Fibroblast of skin of right quadriceps (primary cell): ENCODE measurements around the gene TTC34.

Experiments used
- DNase-seq: peaks from one replicate; pipeline ENCODE4 v3.0.0-alpha.2; 2013

TTC34 gene

DNA sequence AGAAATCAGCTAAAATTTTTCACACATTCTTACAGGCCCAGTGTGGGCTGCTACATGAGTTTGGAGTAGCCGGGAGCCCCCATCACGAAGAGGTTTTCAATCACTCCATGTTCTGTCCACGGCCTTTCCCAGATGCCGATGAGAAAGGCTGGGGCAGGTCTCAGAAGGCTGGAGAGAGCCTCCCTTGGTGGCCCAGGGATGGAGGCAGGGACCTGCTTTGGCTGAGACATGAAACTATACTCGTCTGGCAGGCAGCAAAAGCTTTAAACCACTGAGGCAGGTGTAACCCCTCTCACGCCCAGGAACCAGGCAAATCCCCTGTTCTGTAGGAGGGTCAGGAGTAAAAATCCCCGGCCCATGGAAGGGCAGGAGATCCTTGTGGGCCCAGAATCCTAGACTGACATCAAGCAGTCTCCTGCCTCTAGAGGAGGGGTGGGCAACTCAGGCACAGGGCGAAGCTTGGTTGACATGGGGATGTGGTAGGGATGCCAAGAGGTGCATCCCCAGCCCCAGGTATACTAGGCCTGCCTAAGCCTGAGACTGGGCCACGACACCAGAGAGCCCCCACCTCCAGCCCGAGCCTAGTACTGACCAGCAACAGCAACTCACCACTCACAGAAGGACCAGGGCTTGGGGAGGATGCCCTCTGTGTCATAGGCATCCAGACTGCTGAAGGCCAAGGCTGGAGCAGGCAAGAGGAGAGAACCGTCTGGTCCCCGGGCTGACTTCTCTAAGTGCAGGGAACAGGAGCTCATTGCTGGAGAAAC lies 177.7 kb downstream of the TTC34 start:
- DNase-seq = no peak

DNA sequence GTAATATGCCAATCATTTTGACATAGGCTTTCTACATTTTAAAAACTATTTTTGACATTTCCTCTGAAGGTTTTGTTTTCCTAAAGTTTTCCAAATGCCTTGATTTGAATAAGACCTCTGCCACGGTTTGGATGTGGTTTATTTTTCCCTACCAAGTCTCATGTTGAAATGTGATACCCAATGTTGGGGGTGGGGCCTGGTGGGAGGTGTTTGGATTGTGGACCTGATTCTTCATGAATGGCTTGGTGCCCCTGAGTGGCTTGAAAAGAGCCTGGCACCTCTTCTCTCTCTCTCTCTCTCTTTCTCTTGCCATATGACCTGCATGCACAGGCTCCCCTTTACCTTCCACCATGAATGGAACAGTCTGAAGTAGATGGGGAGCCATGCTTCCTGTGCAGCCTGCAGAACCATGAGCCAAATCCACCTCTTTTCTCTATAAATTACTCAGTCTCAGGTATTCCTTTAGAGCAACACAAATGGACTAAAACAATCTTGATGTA lies 183.5 kb downstream of the TTC34 start:
- DNase-seq = no peak

DNA sequence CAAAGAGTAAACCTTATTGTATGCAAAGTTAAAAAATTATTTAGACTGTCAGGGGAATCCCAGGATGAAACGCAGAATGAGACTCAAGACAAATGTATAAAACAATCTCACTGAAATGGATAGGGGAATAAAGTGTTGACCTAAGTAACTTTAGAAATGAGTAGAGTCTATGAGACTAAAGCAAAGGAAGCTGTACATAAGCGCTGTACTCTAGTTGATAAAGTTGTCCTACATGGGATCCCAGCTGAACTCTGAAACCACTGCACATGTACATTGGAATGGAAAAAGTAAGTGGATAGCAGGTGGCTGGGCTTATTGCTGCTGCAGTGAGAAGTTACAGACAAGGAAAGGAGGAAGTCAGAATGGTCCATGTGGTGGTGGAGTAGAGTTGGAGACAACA lies 187.3 kb downstream of the TTC34 start:
- DNase-seq = no peak

DNA sequence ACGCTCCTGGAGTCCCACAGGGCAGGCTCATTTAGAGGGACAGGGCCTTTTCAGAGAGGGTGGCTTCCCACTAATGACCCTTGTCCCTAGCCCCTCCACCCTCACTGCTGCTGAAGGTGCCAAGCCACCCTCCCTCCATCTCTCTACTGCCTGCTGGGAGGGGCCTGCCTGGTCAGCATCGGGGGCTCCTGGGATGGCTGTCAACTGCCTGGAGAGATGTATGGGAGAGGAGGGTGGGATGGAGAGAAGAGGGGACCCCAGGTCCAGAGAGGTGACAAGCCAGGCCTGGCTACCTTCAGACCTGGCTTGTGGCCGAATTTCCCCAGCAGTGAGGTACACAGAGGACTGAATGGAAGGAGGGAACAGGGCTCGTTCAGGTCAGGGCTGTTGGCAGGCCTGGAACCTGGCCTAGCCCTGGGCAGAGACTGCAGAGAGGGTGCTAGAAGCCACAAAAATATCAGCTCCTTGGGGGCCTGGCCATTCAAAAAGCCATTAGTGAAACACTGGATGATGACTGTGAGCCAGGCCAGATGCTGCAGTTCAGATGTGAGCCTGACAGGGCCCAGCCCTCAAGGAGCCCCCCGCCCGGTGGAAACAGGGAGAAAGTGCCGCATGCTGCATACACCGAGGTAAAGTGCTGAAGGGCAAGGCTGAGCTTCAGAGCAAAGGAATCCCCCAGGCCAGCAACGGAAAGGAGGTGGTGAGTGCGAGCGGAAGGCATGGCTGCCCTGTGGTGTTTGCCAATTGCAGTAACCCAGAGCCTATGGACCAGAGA lies 188.7 kb downstream of the TTC34 start:
- no peak for DNase-seq

DNA sequence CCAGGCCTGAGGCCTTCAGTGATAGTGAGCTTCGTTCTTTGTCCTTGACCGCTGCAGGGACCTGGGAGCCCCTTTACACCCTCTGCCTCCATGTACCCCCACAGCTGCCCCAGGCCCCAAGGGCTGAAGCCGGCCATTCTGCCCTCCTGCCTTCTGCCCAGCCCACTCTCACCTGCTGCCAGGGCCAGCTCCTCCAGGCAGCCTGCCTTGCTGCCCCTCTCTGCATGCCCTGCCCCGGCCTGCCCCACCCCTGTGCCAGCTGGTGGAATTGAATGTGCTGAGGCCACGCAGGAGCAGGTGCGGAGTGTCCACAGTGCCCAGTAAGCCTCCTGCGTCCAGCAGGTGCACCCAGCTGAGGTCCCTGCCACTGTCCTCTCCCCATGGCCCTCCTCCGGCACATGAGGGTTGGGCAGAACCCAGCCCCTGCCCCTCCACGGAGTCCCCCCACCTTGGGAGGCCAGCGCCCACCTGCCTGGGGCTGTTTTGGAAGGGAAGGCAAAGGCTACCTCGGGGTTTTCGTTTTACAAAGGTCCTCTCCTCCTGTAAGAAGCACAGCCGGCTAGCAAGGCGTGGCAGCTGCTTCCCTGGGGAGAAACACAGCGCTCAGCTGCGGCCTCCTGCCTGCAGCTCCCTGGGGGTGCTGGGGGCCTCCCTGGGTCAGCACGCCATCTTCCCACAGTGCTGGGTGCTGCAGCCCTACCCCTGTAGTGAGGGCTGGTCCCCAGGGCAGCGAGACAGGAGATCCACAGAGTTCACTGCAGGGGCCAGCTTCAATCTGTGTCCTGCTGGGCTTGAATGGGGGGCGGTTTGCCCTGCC lies 189.7 kb downstream of the TTC34 start:
- no peak for DNase-seq

DNA sequence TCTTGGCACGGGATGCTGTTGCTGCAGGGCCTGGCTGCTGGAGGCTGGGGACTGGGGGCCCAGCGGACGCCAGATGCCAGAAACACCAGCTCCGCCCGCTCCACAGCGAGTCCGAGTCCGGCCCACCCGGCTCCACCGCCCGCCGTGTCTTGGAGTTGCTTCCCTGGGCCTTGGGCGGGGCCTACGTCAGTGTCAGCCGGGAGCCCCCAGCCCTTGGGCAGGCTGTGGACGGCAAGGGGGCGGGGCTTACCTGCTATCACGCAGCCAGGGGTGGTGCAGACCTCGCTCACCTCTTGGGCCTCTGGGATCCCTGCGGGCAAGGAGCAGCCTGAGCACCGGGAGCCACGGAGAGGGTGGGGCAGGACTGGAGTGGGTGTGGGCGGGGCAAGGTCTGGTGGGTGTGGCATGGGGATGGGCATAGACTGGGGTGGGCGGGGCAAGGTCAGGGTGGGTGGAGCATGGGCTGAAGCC lies 190.4 kb downstream of the TTC34 start:
- no peak for DNase-seq

DNA sequence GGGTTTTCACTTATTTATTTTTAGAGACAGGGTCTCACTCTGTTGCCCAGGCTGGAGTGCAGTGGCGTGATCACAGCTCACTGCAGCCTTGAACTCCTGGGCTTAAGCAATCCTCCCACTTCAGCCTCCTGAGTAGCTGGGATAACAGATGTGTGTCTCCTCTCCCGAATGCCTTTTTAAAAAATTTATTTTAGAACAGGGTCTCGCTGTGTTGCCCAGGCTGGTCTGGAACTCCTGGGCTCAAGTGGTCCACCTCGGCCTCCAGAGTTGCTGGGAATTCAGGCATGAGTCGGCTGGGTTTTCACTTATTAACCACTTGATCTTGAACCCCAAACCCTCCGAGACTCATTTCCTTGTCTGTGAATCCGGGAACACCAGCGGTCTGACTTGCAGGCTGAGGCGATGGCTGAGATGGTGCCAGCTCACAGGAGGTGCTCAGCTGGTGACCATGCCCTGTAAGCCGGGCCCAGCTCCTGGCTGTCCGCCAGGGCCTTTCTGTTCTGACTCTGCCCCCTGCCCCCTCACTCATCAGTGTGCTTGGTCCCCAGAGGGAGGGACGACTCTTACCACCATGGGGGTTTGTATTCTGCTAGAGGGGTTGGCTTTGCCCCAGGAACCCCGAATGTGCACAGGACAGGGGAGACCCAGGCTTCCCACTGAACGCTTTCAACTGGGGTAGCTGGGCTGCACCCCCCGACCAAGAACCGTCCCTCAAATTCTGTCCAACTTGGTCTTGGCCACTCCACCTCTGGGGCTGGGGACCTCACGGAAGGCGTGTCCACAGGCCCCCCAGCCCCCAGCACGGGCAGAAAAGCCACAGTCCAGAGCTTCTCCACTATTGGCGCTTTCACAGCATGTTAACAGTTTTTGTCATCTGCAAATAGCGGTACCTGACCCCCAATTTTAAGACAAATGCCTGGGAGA lies 191.2 kb downstream of the TTC34 start:
- DNase-seq = no peak

DNA sequence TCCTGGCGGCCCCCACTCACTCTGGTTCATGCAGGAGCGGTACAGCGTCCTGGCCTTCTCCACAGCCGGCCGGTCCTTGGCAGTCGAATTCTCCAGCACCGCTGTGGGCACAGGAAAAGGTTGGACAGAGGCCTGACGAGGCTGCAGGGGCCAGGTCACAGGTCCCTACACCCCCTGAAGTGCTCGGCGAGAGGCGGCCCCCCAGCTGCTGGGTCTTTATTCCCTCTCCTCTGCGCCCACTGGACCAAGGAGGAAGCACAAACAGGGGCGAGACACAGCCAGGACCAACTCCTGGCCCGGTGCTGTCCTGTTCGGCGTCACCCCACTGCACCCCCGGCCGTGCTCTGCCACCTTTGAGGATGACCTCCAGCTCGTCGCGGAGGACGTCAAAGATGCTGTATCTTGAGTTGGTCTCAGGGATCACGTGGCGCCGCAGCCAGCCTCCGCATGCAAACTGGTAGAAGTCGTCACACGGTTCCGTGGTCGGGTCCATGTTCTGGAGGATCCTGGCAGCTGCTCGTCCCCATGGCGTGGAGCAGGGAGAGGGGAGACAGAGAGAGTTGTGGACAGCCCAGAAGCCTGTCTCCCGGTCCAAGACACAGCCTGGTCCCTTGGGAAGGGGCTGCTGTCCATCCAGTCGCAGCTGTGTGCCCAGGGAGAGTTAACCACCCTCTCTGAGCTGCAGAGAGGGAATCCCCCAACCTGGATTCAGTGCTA lies 192.0 kb downstream of the TTC34 start:
- DNase-seq = no peak

DNA sequence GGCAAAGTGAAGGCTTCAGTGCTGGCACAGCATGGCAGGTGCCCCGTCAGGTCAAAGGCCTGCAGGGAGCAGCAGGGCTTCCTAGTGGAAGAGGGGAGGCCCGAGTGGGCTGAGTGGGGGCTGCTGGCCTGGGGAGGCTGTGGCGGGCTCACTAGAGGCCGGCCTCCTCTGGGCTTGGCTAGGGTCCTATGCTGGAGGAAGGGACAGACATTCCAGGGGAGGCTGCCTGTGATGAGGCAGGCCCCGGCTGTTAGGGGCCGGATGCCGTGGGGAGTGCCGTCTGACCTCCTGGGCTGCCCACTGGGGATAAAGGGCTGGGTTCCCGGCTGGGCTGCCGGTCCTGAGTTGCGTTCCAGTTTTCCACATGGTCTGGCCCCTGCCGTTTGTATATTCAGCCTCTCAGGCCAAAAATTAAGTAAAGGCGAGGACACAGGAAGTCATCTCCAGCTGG lies 193.8 kb downstream of the TTC34 start:
- no peak for DNase-seq

DNA sequence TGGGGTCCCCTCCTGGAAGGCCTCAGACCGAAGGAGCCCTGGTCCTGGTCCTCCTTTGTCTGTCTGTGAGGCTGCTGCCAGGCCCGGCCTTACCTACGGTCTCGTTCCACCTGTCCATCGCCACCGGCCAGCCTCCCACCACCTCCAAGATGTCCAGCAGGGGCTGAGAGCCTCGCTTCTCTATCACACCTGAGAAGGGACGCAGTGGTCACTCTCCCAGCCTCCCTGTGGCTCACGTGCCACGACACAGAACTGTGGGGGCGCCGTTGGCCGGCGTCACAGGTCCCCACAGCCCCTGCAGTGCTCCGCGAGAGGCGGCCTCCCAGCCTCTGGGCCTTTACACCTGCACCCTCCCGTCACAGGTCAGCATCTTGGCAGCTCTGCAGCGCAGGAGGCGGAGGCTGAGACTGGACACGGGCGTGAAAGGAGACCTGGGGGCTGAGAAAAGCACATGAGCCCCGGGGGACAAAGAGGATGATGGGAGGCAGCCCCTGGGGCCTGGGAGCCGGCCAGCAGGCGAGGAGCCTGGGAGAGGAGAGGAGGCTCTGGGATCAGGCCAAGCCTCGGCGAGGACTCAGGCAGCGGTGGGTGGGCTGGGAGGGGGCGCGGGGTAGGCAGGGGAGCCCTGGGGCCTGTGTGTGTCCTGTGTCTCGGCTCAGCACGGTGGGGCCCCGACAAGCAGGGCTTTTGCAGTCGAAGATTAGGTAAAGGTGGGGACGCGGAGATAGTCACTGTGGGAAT lies 194.4 kb downstream of the TTC34 start:
- no peak for DNase-seq

DNA sequence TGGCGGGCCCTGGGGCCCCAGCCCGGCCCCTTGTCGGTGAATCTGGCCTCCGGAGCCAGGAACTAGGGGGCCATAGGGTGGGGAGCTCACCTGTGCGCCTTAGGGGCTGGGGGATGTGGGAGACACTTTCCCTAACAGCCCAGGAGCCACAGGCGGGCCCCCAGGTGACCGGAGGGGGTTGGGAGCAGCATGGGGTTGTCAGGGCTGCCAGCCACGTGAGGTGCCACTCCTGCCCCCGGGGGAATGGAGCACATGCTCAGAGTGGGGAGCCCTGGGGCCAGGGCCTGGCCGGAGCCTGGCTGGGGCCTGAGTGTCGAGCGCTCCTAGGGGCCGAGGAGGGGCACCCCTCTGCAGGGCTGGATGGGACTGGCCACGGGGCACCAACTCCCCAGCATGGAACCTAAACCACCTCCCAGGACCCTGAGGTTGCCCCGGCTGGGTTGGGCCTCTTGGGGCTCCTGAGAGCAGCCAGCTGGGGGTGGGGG lies 195.1 kb downstream of the TTC34 start:
- DNase-seq = no peak

DNA sequence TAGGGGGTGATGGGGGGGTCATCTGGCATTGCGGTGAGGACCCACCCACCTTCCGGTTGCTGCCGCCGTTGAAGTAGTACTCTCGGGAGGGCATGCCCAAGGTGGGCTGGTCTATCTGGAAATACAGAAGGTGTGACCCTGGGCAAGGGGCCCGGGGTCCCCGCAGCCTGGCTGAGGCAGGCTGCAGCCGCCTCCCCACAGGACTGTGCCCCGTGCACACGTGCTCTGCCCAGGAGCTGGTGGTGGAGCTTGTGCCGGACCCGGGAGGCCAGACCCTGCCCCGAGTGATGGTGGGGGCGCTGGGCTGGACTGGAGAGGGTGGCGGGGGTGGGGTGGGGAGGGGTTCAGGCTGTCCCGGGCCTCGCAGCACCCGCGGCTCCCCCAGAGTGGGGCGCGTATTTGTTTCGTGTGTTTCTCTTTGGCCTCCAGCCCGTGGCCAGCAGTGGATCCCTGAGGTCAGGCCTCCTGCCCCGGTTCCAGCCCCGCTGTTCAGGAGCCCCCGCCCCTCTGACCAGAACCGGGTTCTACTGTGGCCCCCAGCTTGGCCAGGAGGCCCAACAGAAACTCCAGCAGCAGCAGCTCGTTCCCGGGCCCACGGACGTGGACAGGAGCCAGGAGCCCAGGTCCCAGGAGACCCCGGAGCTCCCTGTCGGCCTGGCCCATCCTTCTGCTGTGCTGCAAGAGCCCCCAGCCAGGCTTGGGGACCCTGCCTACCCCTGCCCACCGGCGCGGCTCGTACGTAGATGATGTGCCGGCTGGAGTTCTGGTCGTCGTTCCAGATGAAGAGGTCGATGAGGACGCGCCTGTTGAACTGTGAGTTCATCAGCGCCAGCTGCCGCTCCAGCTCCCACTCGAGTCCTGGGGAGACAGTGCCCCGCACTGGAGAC lies 195.7 kb downstream of the TTC34 start:
- no peak for DNase-seq

DNA sequence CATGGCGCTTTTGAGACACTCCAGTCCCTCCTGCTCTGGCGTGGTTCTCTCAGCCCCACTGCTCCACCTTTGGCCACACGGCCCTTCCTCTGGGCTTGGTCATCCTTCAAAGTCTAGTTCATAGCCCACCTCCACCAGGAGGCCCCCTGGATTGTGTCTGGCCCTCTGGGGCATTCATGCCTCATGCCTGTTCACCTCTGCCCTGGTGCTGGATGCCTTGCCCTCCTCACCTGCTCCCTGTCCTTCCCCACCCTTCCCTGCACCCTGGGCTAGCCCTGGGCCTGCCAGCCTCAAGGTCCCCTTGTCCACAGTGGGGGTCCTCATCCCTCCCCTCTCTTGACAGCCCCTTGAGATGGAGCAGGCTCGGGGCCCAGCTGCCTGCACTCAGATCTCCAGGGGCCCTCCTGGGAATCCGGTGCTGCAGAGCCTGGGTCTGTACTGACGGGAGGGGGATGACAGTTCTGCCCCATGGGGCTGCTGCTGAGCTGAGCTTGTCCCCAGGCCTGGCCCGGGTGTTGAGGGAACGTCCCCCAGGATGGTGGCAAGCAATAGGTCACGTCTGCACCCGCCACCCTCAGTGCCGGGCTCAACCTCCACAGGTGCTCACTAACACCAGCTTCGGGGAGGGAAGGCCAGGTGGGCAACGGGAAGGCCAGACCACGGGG lies 196.5 kb downstream of the TTC34 start:
- DNase-seq = no peak

DNA sequence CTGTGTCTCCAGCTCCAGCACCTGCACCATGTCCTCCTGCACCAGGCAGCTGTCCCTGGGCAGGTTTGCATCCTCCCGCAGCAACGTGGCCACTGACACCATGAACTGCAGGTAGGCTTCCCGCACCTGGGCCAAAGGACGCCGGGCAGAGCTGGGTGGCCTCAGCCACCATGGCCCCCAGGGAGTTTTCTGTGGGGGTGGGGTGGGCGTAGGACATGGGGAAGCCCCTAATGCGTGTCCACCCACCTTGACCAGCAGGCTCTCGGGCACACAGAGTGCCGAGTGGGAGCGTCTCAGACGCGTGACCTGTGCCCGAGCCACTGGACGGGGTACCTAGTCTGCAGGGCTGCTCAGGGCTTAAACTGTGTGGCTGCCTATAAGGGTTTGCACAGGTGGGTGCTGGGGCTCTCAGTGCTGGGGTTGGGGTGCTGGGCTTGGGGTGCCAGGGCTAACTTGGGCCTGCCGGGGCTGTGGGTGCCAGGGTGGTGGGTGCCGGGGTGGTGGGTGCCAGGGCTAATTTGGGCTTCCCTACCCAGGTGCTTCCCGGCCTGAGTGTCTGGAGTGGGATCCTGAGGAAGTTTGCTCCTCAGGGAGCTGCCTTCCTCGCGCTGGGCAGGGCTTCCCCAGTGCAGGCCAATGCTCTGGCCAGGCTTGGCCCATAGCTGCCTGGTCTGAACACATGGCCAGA lies 197.2 kb downstream of the TTC34 start:
- DNase-seq = no peak

DNA sequence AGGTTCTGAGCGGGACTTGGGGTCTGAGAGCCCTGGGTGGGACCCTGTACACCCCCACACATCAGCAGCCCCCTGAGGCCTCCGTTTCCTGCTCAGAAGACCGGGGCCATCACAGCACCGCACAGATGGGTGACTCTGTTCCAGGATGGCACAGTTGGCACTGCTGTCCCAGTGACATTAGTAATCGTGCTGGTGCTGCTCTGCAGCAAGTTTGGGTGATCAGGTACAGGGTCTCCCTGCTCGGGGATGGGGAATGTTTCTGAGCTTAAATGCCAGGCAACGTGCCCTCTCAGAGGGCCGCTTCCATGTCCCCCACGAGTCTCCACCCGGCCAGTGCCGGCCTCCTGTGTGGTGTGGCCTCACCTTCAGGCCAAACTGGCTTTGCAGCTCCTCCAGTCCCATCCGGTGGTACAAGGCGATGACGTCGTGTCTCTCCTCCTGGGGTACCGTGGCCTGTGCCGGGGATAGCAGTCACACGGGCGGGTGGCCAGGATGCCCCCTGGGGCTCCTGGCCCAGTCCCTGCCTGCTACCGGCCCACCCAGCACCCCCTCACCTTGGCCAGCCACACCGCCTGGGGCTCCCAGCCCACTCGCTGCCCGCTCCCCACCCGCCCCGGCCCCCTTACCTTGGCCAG lies 197.9 kb downstream of the TTC34 start:
- DNase-seq = no peak

DNA sequence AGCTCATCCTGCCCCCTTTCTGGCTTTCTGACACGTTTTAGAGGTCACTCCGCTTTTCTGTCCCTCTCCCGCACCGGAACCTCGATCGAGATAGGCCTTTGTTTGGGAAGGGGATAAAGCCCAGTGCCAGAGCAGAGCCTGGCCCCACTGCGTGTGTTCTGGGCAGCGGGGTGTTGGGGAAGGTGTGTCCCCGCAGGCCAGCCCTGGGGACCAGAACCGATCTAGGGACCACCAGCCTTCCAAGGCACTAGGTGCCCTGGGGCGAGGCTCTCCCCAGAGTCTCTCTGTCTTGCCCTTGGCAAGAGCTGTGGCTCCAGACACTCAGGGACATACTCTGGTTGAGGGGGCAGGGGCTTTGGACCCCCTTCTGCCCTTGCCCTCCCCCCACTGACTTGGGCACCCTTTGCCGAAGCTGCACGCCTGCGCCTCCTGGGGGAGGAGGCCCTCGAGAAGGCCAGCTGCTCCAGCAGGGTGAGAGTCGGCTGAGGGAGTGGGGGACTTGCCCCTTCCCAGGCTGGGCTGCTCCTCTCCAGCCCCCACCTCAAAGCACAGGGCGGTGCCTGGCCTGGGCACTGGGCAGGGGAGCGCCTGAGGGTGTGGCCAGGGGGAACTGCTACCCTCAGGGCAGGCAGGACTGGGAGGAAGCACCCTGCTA lies 198.5 kb downstream of the TTC34 start:
- DNase-seq = no peak

DNA sequence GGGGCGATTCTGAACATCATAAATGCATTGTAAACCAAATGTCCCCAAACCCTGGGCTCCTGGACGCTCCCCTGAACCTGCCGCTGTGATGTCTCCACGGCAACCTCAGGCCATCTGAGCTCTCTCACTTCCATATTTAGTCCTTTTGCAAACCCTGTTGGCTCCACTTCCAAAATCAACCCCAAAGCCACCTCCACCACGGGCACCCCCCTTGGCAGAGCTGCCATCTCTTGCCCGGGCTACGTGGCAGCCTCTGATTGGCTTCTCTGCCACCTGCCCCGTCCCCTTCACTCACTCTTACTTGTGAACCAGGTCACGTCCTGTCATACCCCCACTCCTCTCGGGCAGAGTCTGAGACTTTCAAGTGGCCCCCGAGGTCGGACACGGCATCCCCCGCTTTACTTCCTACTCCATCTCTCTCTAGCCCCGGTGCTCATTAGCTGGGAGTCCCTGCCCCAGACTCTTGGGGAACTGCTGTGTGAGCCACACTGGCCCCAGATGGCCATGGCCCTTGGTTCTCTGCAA lies 199.1 kb downstream of the TTC34 start:
- DNase-seq = no peak
